Keratinocyte (primary cell): ENCODE data around the gene GRIA1. TPM values are rescaled to one million over a fixed set of nuclear protein-coding genes. Genes with fewer than 3 reads are reported as not detected.

Experiments
- DNase-seq: peaks from one replicate; pipeline ENCODE4 v3.0.0-alpha.2; 2011; ENCODE audit warnings: low read depth, missing footprints, low spot score
- FAIRE-seq: peaks from 2 replicates; lab custom pipeline; 2011; peaks lifted over from hg19 to GRCh38; lab: Jason Lieb, UNC
- H2AFZ ChIP-seq: 2 replicates; pipeline ENCODE4 v1.6.0; 2012; ENCODE audit warnings: low read length, control low read depth, inconsistent platforms; ENCODE audit not compliant: control insufficient read depth
- H3K27ac ChIP-seq: 2 replicates; pipeline ENCODE4 v1.5.1; 2011; ENCODE audit warnings: low read length; ENCODE audit not compliant: control insufficient read depth, insufficient read depth
- H3K27me3 ChIP-seq: 3 replicates; pipeline ENCODE4 v1.6.0; 2011; ENCODE audit warnings: low read length; ENCODE audit not compliant: control insufficient read depth, insufficient read depth; ENCODE audit errors: extremely low read depth
- H3K36me3 ChIP-seq, 2 experiments: 2 replicates in 1 of 2; 3 replicates in 1 of 2; pipeline ENCODE4 v1.5.1; 2011; ENCODE audit warnings: low read length in 2 of 2, mild to moderate bottlenecking in 1 of 2; ENCODE audit not compliant: control insufficient read depth in 2 of 2, insufficient read depth in 2 of 2; ENCODE audit errors: extremely low read depth in 1 of 2
- H3K4me1 ChIP-seq: 3 replicates; pipeline ENCODE4 v1.5.1; 2011; ENCODE audit warnings: low read length; ENCODE audit not compliant: control insufficient read depth, insufficient read depth; ENCODE audit errors: extremely low read depth
- H3K4me2 ChIP-seq: 3 replicates; pipeline ENCODE4 v1.6.0; 2011; ENCODE audit warnings: low read depth, low read length; ENCODE audit not compliant: control insufficient read depth, insufficient read depth; ENCODE audit errors: extremely low read depth
- H3K4me3 ChIP-seq, 3 experiments: fragments of 200-600 bp in 1 of 3; sonication (generic) in 1 of 3; 2 replicates in 2 of 3; 3 replicates in 1 of 3; pipeline ENCODE4 v1.5.1; 2011 to 2016; ENCODE audit warnings: low read length in 3 of 3, mild to moderate bottlenecking in 3 of 3, control low read depth in 2 of 3, inconsistent platforms in 1 of 3, low read depth in 1 of 3, mixed read lengths in 1 of 3, mixed run types in 1 of 3, moderate library complexity in 1 of 3; ENCODE audit not compliant: control insufficient read depth in 2 of 3, insufficient read depth in 2 of 3; ENCODE audit errors: extremely low read depth in 1 of 3
- H3K79me2 ChIP-seq: 2 replicates; pipeline ENCODE4 v1.6.0; 2012; ENCODE audit warnings: low read length; ENCODE audit not compliant: control insufficient read depth, insufficient read depth
- H3K9ac ChIP-seq: 3 replicates; pipeline ENCODE4 v1.6.0; 2011; ENCODE audit warnings: low read length; ENCODE audit not compliant: control insufficient read depth, insufficient read depth; ENCODE audit errors: extremely low read depth
- H3K9me1 ChIP-seq: 3 replicates; pipeline ENCODE4 v1.6.0; 2011; ENCODE audit warnings: low read length; ENCODE audit not compliant: control insufficient read depth, insufficient read depth; ENCODE audit errors: extremely low read depth
- H3K9me3 ChIP-seq: 2 replicates; pipeline ENCODE4 v1.5.1; 2012; ENCODE audit warnings: low read depth, low read length; ENCODE audit not compliant: control insufficient read depth
- H4K20me1 ChIP-seq: 3 replicates; pipeline ENCODE4 v1.6.0; 2011; ENCODE audit warnings: low read length; ENCODE audit not compliant: control insufficient read depth, insufficient read depth; ENCODE audit errors: extremely low read depth
- CTCF ChIP-seq, 3 experiments: IDR thresholded peaks in 1 of 3; conservative IDR thresholded peaks in 1 of 3; optimal IDR thresholded peaks in 1 of 3; 2 replicates in 2 of 3; 3 replicates in 1 of 3; pipeline versions ENCODE3 to v1.5.1; 2011; ENCODE audit warnings: low read length in 3 of 3, mild to moderate bottlenecking in 3 of 3, moderate library complexity in 2 of 3, control low read depth in 1 of 3, inconsistent platforms in 1 of 3; ENCODE audit not compliant: insufficient read depth in 2 of 3; ENCODE audit errors: extremely low read depth in 1 of 3
- EZH2 ChIP-seq: IDR thresholded peaks from one replicate; pipeline ENCODE4 v1.6.1; 2012; ENCODE audit warnings: inconsistent platforms, mild to moderate bottlenecking, low read length, moderate library complexity
- dilution Hi-C: fragments of 300-500 bp; cut with MboI; formaldehyde crosslinking; loops from one replicate; pipeline ENCODE4 v1.7.0; 2020; ENCODE audit warnings: low sequenced_read_pairs; ENCODE audit not compliant: extremely low pct_ligation_motif_present
- polyA plus RNA-seq, 5 experiments: library from polyadenylated mRNA; depleted of rRNA in 3 of 5; stranded (reverse) in 3 of 5; stranded (forward) in 1 of 5; unstranded in 1 of 5; fragments of >200 nt; gene quantifications; 1 replicate in 1 of 5; 2 replicates in 3 of 5; 3 replicates in 1 of 5; pipeline versions ENCODE4 v1.2.1 to v1.2.3, GENCODE V29; 2011 to 2012; ENCODE audit warnings: missing spikeins in 2 of 5, low read depth in 1 of 5, low replicate concordance in 1 of 5

The GRIA1 gene
- polyA plus RNA-seq, 1 donor (not counting 4 experiments of a cell fraction or from before 2014, with no cell fraction given), result not detected

- Histone ChIP-seq H3K4me1 (peaks cover 6% of the 10 kb centered on the region), H3K4me2 (no peak overlapping the region), H3K27ac (no peak overlapping the region), H3K9ac (no peak overlapping the region), H3K9me3 (no peaks in the 10 kb centered on the region), H3K79me2 (no peaks in the 10 kb centered on the region), H3K36me3 (no peaks in the 10 kb centered on the region), H3K9me1 (no peaks in the 10 kb centered on the region), H2AFZ (no peak overlapping the region), H3K27me3 (no peaks in the 10 kb centered on the region), H4K20me1 (no peaks in the 10 kb centered on the region), H3K4me3 (no peak overlapping the region)
- dilution Hi-C loops, result no loop called here
- DNase-seq (no peak), FAIRE-seq (no peak)
- TF ChIP-seq CTCF (optimal IDR thresholded peaks at IDR 0.05 in 1 of 3, IDR thresholded peaks at IDR 0.05 in 1 of 3, conservative IDR thresholded peaks at IDR 0.05 in 1 of 3; ENCODE audit: extremely low read depth in 1 of 3, insufficient read depth in 2 of 3, low read length in 3 of 3) (no peak), EZH2 (no peak)
These were observed 49.5 kb downstream of the GRIA1 start for GRCh38 chr5:153539983-153540382.

DNA sequence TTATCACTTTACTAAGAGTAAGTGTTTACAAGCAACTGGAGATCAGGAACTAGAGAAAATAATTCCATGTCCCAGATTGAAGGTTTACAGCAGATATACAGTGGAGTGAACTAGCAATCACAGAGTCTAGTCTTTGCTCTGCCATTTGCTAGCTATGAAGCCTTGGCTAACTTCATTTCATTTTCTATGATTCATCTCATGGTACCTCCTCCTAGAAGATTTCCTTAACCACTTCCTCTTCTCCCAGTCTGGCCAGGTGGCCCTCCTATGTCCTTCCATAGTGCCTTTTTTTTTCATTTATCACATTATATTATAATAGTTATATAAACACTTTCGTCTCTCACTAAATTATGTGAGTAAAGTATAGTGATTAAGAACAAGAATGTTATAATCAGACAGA lies 52.1 kb downstream of the GRIA1 start:
- FAIRE-seq (peak; percentile 75), DNase-seq (no peak)
- peak overlapping the region; percentile 41 for H2AFZ ChIP-seq
- TF ChIP-seq CTCF (optimal IDR thresholded peaks at IDR 0.05 in 1 of 3, IDR thresholded peaks at IDR 0.05 in 1 of 3, conservative IDR thresholded peaks at IDR 0.05 in 1 of 3; ENCODE audit: extremely low read depth in 1 of 3, insufficient read depth in 2 of 3, low read length in 3 of 3), result no peak
- no peak for TF ChIP-seq EZH2
- H3K9me1 ChIP-seq, result no peaks in the 10 kb centered on the region
- no peak overlapping the region for H3K9ac ChIP-seq
- H3K27ac ChIP-seq, result no peak overlapping the region
- H3K4me3 ChIP-seq, result no peak overlapping the region
- dilution Hi-C loops, result no loop called here
- no peaks in the 10 kb centered on the region for H3K36me3 ChIP-seq
- peaks cover 6% of the 10 kb centered on the region for H3K4me1 ChIP-seq
- H3K4me2 ChIP-seq, result no peak overlapping the region
- H3K9me3 ChIP-seq, result no peaks in the 10 kb centered on the region
- no peaks in the 10 kb centered on the region for H3K27me3 ChIP-seq
- no peaks in the 10 kb centered on the region for H4K20me1 ChIP-seq
- no peaks in the 10 kb centered on the region for H3K79me2 ChIP-seq
